ENCODE results near the gene TCL1B. TPM values are rescaled to one million over a fixed set of nuclear protein-coding genes. Genes with fewer than 3 reads are reported as not detected.
"Not testable (repeated sequence)": the region's sequence is repeated elsewhere in the genome, so short reads cannot be mapped to it uniquely, and the experiment has no call there.

Gene TCL1B
- total and polyA plus RNA-seq, 7 donors: 1.1 TPM; not detected in 6

DNA sequence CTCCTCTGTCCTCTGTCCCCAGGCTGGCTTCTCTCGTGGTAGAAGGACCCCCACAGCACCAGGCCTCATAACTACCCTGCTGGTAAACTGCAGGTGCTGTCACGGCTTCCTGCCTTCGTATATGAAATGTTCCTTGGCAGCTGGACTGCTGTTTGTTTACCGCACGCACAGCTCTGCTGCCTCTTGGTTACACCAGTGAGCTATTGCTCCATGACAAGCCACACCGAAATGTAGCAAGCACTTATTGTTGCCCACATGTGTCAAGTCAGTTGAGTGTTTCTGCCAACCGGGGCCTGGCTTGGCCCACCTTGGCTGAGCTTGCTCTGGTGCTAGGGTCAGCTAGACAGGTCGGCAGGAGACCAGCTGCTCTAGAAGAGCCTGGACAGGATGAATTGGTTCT, 21.7 kb upstream of the TCL1B start:
- no peaks in the 10 kb centered on the region for H3K9me3 ChIP-seq
- intact Hi-C loops (cut with DNase I): no loop called here
- H3K36me3 ChIP-seq: no peaks in the 10 kb centered on the region
- no peak overlapping the region for H3K4me3 ChIP-seq
- DNase-seq: no peak
- no peak overlapping the region for H3K27ac ChIP-seq
- H3K4me1 ChIP-seq: no peaks in the 10 kb centered on the region
- WGBS, 2 donors: 66 to 74% methylated on average over 8 of the region's 8 CpGs
- TF ChIP-seq POLR2A (IDR thresholded peaks at IDR 0.05) (no peak), POLR2AphosphoS5 (IDR thresholded peaks at IDR 0.05) (no peak), EP300 (IDR thresholded peaks at IDR 0.05) (no peak)
- TF ChIP-seq, protein P1, sequence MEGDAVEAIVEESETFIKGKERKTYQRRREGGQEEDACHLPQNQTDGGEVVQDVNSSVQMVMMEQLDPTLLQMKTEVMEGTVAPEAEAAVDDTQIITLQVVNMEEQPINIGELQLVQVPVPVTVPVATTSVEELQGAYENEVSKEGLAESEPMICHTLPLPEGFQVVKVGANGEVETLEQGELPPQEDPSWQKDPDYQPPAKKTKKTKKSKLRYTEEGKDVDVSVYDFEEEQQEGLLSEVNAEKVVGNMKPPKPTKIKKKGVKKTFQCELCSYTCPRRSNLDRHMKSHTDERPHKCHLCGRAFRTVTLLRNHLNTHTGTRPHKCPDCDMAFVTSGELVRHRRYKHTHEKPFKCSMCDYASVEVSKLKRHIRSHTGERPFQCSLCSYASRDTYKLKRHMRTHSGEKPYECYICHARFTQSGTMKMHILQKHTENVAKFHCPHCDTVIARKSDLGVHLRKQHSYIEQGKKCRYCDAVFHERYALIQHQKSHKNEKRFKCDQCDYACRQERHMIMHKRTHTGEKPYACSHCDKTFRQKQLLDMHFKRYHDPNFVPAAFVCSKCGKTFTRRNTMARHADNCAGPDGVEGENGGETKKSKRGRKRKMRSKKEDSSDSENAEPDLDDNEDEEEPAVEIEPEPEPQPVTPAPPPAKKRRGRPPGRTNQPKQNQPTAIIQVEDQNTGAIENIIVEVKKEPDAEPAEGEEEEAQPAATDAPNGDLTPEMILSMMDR (IDR thresholded peaks at IDR 0.05): no peak
- H3K27me3 ChIP-seq: peaks cover 0 to 12% (median 8%) of the 10 kb centered on the region in 3 donors

DNA sequence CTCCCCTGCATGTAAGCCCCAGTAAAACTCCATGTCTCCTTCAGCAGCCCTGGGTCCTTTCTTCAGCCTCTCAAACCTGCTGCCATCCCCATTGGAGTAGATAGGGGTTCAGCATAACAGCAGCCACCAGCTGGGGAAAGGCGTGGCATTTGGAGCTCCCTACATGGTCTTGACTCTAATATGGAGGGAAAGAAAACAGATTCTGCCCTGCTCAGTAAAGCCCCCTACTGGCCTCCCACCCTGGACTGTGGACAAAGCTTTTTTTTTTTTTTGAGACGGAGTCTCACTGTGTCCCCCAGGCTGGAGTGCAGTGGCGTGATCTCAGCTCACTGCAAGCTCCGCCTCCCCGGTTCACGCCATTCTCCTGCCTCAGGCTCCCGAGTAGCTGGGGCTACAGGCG, 20.7 kb upstream of the TCL1B start:
- H3K9me3 ChIP-seq; H3K27me3 ChIP-seq; H3K27ac ChIP-seq; H3K36me3 ChIP-seq; DNase-seq; H3K4me3 ChIP-seq; intact Hi-C loops (cut with DNase I); H3K4me1 ChIP-seq: not testable (repeated sequence)
- 63 to 73% methylated on average over 8 of the region's 8 CpGs for WGBS, 2 donors

DNA sequence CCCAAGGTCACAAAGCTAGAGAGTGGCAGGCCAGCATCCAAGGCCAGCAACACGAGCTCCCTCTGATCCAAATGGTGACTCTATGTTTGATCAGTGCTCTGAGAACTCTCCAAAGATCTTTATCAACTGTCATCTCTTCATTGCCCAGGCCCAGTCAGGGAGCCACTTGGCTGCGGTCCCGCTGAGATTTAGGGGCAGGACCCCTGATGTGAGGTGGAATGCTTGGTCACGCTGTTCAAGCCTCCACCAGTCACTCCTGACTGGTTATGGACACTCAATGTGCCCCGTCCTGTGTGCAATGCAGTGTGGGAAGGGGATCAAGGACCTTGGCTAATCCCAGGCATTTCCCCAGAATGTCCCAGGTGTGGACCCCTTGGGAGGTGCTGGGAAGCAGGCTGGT, 19.8 kb upstream of the TCL1B start:
- Histone ChIP-seq H3K36me3 (no peaks in the 10 kb centered on the region), H3K4me3 (no peak overlapping the region), H3K27me3 (no peaks in the 10 kb centered on the region), H3K27ac (no peak overlapping the region), H3K9me3 (no peaks in the 10 kb centered on the region), H3K4me1 (no peaks in the 10 kb centered on the region)
- TF ChIP-seq POLR2A (IDR thresholded peaks at IDR 0.05) (no peak), EP300 (IDR thresholded peaks at IDR 0.05) (no peak), POLR2AphosphoS5 (IDR thresholded peaks at IDR 0.05) (no peak)
- TF ChIP-seq, protein P1 (IDR thresholded peaks at IDR 0.05): no peak
- DNase-seq: no peak
- WGBS, 2 donors: 73 to 83% methylated on average over 5 of the region's 5 CpGs
- intact Hi-C loops (cut with DNase I): no loop called here

DNA sequence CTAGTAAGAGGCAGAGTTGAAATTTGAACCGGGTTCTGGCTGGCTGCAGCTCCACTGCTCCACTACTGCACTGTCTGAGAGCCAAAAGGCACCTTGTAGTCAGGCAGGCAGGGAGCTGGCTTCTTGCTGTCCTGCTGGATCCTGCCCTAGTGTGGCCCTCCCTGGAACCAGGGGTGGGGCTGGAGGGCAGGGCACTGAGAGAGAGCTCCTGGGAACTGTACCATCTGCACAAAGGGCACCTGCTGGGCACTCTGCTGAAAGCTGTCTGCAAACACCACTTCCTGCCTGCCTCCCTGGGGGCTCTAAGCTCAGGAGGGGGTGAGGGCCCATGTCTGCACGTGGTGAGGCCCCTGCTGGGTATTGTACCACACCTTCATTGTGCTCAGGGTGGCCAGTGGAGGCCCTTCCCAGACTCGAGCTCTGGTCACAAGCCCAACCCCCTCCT, 19.0 kb upstream of the TCL1B start:
- H3K36me3 ChIP-seq: no peaks in the 10 kb centered on the region
- no peaks in the 10 kb centered on the region for H3K27me3 ChIP-seq
- no peaks in the 10 kb centered on the region for H3K4me1 ChIP-seq
- H3K27ac ChIP-seq: no peak overlapping the region
- H3K4me3 ChIP-seq: no peak overlapping the region
- 13 to 16% methylated on average over 3 of the region's 3 CpGs for WGBS, 2 donors
- intact Hi-C loops (cut with DNase I): no loop called here
- TF ChIP-seq, protein P1 (IDR thresholded peaks at IDR 0.05): no peak
- TF ChIP-seq POLR2A (IDR thresholded peaks at IDR 0.05): no peak
- no peaks in the 10 kb centered on the region for H3K9me3 ChIP-seq
- DNase-seq: no peak

DNA sequence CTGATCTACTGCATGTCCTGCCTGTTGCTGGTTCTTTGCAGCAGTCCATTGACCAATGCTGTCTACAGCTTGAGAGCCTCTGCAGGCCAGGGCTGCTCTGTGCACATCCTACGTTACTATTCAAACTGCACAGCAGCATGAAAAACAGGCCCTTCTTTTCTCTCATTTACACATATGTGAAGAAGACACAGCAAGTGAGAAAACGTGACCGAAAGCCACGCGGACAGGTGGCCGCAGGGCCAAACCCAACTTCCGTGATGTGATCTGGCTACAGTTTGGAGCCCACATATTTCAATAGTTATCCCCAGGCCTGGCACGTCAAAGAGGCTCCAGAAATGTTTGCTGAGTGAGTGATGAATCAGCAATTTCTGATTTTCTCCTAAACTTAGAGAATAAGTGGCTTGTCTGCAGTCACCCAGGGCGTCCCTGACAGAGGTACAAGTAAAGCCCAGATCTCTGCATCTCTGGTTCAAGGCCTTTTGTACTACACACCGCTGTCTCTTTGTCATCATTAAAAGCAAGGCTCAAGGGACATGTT, 17.9 kb upstream of the TCL1B start:
- Histone ChIP-seq H3K27me3 (peaks cover 0 to 9% (median 0%) of the 10 kb centered on the region in 3 donors), H3K9me3 (no peaks in the 10 kb centered on the region), H3K36me3 (no peaks in the 10 kb centered on the region), H3K4me3 (no peak overlapping the region), H3K4me1 (no peaks in the 10 kb centered on the region), H3K27ac (no peak overlapping the region)
- DNase-seq: no peak
- whole genome bisulfite sequencing, 2 donors: 82 to 86% methylated on average over 10 of the region's 10 CpGs
- intact Hi-C loops (cut with DNase I): no loop called here
- TF ChIP-seq POLR2AphosphoS5 (IDR thresholded peaks at IDR 0.05) (no peak), EP300 (IDR thresholded peaks at IDR 0.05) (no peak)

DNA sequence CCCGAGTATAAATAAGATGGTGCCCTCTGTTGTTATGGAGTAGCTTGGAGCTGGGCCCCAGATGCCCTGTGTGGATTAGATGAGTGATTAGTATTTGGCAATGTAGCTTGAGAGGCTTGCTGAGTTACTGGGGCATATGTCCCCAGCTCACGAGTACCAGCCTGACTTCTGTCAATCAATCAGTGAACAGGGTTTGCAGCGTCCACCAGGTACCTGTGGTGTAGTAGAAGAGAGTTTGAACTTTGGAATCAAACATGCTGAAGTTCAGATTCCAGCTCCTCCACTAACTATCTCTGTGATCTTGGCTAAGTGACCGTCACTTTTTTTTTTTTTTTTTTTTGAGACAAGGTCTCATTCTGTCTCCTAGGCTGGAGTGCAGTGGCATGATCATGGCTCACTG, 11.6 kb upstream of the TCL1B start:
- peaks cover 0 to 18% (median 0%) of the 10 kb centered on the region in 3 donors for H3K27me3 ChIP-seq
- WGBS, 2 donors: 35 to 72% methylated on average over 4 of the region's 4 CpGs
- H3K4me3 ChIP-seq: no peak overlapping the region
- no peak overlapping the region for H3K27ac ChIP-seq
- intact Hi-C loops (cut with DNase I): no loop called here
- TF ChIP-seq POLR2AphosphoS5 (IDR thresholded peaks at IDR 0.05) (no peak), POLR2A (IDR thresholded peaks at IDR 0.05) (no peak), EP300 (IDR thresholded peaks at IDR 0.05) (no peak)
- TF ChIP-seq, protein P1 (IDR thresholded peaks at IDR 0.05): no peak
- no peaks in the 10 kb centered on the region for H3K9me3 ChIP-seq
- DNase-seq: no peak
- no peaks in the 10 kb centered on the region for H3K36me3 ChIP-seq
- H3K4me1 ChIP-seq: no peaks in the 10 kb centered on the region
